Nephron progenitor cell (in vitro differentiated cells): ENCODE data around the gene SSNA1.

Source experiments
- DNase-seq: peaks from one replicate; pipeline ENCODE4 v3.0.0; 2021
- H3K27ac Mint-ChIP-seq: 2 replicates; pipeline ENCODE4 v1.8.0; 2021; ENCODE audit warnings: mild to moderate bottlenecking, moderate library complexity, mixed read lengths
- H3K27me3 Mint-ChIP-seq: 2 replicates; pipeline ENCODE4 v1.8.0; 2021; ENCODE audit warnings: mild to moderate bottlenecking, low read depth, mixed read lengths; ENCODE audit not compliant: poor library complexity
- H3K36me3 Mint-ChIP-seq: 2 replicates; pipeline ENCODE4 v1.8.0; 2021; ENCODE audit warnings: low read depth, mixed read lengths
- H3K4me1 Mint-ChIP-seq: 2 replicates; pipeline ENCODE4 v1.8.0; 2021; ENCODE audit warnings: mixed read lengths
- H3K4me3 Mint-ChIP-seq: 2 replicates; pipeline ENCODE4 v1.8.0; 2021; ENCODE audit warnings: mild to moderate bottlenecking, moderate library complexity, mixed read lengths
- H3K9me3 Mint-ChIP-seq: 2 replicates; pipeline ENCODE4 v1.8.0; 2021; ENCODE audit warnings: mild to moderate bottlenecking, moderate library complexity, mixed read lengths
- TF ChIP-seq, protein P1 (sequence below): fragments of 200-600 bp; sonication (generic); IDR thresholded peaks from 2 replicates; pipeline ENCODE4 v1.5.0; 2021; ENCODE audit warnings: antibody characterized with exemption

Gene SSNA1

DNA sequence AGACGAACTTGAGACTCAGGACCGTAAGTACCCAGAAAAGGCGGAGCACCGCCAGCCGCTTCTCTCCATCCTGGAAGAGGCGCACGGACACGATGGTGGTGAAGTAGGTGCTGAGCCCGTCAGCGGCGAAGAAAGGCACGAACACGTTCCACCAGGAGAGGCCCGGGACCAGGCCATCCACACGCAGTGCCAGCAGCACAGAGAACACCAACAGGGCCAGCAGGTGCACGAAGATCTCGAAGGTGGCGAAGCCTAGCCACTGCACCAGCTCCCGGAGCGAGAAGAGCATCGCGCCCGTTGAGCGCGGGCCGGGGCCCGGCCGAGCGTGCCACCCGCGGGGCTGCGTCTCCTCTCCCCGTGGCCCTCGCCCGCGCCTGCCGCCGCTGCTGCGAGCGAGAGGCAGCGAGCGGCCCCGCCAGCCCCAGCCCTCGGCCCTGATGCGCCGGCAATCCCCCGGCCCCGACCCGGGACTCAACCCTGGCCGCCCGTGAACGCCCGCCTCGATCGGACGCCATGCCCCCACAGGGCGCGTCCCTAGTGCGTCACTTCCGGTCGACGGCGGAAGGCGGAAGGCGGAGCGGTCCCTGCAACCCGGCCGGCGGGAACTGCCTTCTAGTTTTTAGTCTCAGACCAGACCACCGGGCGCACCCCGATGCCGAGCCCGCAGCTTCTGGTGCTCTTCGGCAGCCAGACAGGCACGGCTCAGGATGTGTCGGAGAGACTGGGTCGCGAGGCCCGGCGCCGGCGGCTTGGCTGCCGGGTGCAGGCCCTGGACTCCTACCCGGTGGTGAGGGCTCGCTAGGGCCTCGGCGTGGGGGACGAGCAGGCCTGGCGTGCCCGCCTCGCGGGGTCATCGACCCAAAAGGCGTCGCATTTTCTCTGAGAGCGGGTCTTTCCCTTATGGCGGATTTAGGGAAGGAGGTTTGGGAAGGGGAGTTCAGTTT is 16.9 kb downstream of the SSNA1 start, which contains the start of the genes NDOR1 and TMEM203:
NDOR1 (plus strand) TSS at position 575 of the 944 bp plus-strand sequence; CDS start at position 653, 78 bp downstream.
TMEM203 (minus strand) TSS at position 523 of the 944 bp plus-strand sequence; CDS start at position 289, 234 bp downstream.
- Mint-ChIP-seq H3K27ac (peak within 1 kb of the TSS; percentile 97), H3K27me3 (no peaks in the 10 kb centered on the region), H3K4me1 (peaks cover 55% of the 10 kb centered on the region), H3K36me3 (peaks cover 10% of the 10 kb centered on the region), H3K4me3 (peak within 1 kb of the TSS; percentile 96), H3K9me3 (no peaks in the 10 kb centered on the region)
- peak; percentile 98 for DNase-seq
- TF ChIP-seq, protein P1, sequence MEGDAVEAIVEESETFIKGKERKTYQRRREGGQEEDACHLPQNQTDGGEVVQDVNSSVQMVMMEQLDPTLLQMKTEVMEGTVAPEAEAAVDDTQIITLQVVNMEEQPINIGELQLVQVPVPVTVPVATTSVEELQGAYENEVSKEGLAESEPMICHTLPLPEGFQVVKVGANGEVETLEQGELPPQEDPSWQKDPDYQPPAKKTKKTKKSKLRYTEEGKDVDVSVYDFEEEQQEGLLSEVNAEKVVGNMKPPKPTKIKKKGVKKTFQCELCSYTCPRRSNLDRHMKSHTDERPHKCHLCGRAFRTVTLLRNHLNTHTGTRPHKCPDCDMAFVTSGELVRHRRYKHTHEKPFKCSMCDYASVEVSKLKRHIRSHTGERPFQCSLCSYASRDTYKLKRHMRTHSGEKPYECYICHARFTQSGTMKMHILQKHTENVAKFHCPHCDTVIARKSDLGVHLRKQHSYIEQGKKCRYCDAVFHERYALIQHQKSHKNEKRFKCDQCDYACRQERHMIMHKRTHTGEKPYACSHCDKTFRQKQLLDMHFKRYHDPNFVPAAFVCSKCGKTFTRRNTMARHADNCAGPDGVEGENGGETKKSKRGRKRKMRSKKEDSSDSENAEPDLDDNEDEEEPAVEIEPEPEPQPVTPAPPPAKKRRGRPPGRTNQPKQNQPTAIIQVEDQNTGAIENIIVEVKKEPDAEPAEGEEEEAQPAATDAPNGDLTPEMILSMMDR: no peak

DNA sequence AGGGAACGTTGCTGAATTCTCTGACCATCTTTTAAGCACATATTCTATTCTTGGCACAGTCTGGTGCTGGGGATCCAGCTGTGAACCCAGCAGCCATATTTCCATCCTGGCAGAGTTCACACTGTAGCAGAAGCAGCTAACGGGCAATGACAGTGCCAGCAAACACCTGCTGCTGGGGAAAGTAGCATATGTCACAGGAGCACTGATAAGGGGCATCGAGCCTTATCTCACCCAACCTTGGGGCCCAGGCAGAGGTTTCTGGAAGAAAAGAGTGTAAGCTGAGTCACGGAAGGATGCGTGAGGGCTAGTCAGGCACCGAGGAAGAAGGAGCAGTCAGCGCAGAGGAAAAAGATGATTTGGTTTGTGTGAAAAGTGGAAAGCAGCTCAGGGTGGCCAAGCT is 18.1 kb downstream of the SSNA1 start:
- Mint-ChIP-seq H3K27ac (peak overlapping the region; percentile 76), H3K36me3 (peaks cover 10% of the 10 kb centered on the region), H3K4me1 (peaks cover 46% of the 10 kb centered on the region), H3K9me3 (no peaks in the 10 kb centered on the region), H3K4me3 (peak overlapping the region; percentile 96), H3K27me3 (no peaks in the 10 kb centered on the region)
- DNase-seq: no peak
- TF ChIP-seq, protein P1: no peak

DNA sequence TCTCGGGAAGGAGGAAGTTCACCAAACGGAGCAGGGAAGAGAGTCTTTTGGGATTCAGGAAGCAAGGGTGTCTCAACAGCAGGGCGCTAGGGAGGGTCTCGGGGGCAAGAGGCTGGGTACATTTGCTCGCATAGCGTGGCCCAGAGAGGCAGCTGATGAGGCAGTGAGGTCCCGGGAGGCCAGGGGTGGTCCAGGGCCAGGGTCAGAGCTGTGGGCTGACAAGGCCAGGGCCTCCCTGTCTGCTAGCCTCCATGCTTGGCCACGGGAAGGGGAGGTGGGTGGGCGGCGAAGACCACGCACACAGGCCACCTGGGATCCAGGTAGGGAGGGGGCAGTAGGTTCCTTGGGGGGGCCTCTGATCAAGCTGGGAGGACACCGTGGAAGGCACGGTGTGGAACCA is 23.1 kb downstream of the SSNA1 start:
- no peak overlapping the region for H3K4me3 Mint-ChIP-seq
- no peaks in the 10 kb centered on the region for H3K9me3 Mint-ChIP-seq
- no peaks in the 10 kb centered on the region for H3K27me3 Mint-ChIP-seq
- H3K4me1 Mint-ChIP-seq: peaks cover 12% of the 10 kb centered on the region
- no peak overlapping the region for H3K27ac Mint-ChIP-seq
- H3K36me3 Mint-ChIP-seq: peaks cover 14% of the 10 kb centered on the region
- TF ChIP-seq, protein P1: no peak
- DNase-seq: no peak

DNA sequence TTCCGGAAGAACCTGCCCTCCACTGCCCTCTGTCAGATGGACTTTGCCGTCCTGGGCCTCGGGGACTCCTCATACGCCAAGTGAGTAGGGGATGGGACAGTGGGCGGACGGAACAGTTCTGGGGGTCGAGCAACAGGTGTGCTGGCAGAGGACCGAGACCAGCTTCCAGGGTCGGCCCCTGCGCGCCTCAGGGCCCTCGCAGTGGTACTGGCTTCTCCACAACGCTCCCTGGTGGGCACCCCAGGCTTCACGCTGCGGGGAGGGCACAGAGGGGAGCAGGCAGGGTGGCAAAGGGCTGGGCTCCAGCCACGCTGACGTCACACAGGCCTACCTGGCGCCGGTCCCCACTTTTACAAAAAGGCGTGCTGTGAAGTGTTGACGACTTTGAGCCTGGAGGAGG is 24.0 kb downstream of the SSNA1 start:
- Mint-ChIP-seq H3K27me3 (no peaks in the 10 kb centered on the region), H3K4me1 (peaks cover 7% of the 10 kb centered on the region), H3K27ac (no peak overlapping the region), H3K36me3 (peaks cover 8% of the 10 kb centered on the region), H3K9me3 (no peaks in the 10 kb centered on the region), H3K4me3 (no peak overlapping the region)
- DNase-seq: no peak
- TF ChIP-seq, protein P1: no peak

DNA sequence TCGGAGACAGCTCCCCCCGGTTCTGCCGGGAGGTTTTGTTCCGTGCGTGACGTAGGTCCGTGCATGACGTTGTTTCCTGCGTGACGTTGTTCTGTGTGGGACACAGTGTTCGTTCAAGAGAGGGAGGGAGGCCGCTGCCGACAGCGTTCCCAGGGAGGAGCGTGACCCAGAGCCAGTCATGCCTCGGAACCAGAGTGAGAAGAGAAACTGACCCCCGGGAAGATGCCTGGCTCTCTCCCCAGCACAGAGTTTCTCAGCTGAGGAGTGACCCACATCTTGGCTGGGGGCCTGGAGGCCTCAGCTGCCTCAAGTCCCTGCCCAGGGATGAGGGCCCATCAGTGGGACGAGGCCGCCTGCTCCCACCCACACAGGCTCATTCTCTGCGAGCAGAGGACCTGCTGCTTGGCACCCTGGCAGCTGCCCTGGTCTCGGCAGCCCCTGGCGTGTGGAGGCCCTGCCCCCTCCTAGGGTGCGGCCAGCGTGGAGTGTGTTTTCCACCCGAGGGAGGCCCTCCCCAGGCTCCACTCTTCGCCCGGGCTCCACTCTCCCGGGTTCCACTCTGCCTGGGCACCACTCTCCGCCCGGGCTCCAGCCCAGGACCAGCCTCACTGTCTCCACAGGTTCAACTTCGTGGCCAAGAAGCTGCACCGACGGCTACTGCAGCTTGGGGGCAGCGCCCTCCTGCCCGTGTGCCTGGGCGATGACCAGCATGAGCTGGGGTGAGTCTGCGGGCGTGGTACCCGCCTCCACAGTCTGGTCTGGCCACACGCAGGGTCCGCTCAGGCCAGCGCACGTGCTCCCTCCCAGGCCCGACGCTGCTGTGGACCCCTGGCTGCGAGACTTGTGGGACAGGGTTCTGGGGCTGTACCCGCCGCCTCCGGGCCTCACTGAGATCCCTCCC is 24.9 kb downstream of the SSNA1 start:
- Mint-ChIP-seq H3K9me3 (no peaks in the 10 kb centered on the region), H3K27me3 (no peaks in the 10 kb centered on the region), H3K4me1 (peaks cover 5% of the 10 kb centered on the region), H3K27ac (peak overlapping the region; percentile 46), H3K36me3 (peaks cover 4% of the 10 kb centered on the region), H3K4me3 (no peak overlapping the region)
- TF ChIP-seq, protein P1: no peak
- no peak for DNase-seq
